Effector memory CD8-positive, alpha-beta T cell (primary cell): ENCODE results near the gene INTS2.
A peak's percentile ranks its signal among the peaks of the same experiment; 100 is the strongest.

ENCODE experiments used
- ATAC-seq: fragments of 150-1000 bp; cut with Tn5 transposase; replicated peaks from 2 replicates; pipeline ENCODE4 v1.10.0; 2021; ENCODE audit warnings: mild to moderate bottlenecking, moderate library complexity
- DNase-seq, 3 experiments: peaks; one replicate each; pipeline ENCODE4 v3.0.0; 2021
- H3K27ac Mint-ChIP-seq, 2 donors: one replicate each; pipeline ENCODE4 v1.8.0; 2022; ENCODE audit warnings: mild to moderate bottlenecking in 2 of 2, mixed read lengths in 2 of 2, moderate library complexity in 2 of 2
- H3K27me3 Mint-ChIP-seq, 2 donors: one replicate each; pipeline ENCODE4 v1.8.0; 2022; ENCODE audit warnings: mixed read lengths in 2 of 2
- H3K36me3 Mint-ChIP-seq: one replicate; pipeline ENCODE4 v1.8.0; 2022; ENCODE audit warnings: mild to moderate bottlenecking, moderate library complexity, mixed read lengths; ENCODE audit not compliant: insufficient read depth
- H3K4me1 Mint-ChIP-seq, 2 donors: one replicate each; pipeline ENCODE4 v1.8.0; 2022; ENCODE audit warnings: low read depth in 2 of 2, mixed read lengths in 2 of 2
- H3K4me3 Mint-ChIP-seq, 2 donors: one replicate each; pipeline ENCODE4 v1.8.0; 2022; ENCODE audit warnings: mild to moderate bottlenecking in 2 of 2, mixed read lengths in 2 of 2, moderate library complexity in 2 of 2
- H3K9me3 Mint-ChIP-seq, 2 donors: one replicate each; pipeline ENCODE4 v1.8.0; 2022; ENCODE audit warnings: mixed read lengths in 2 of 2

The INTS2 gene

GRCh38 chr17:61856035-61856434 lies 71.7 kb downstream of the INTS2 start:
- Mint-ChIP-seq H3K27ac (no peak overlapping the region), H3K9me3 (no peaks in the 10 kb centered on the region), H3K27me3 (no peaks in the 10 kb centered on the region), H3K4me1 (peaks cover 0 to 2% of the 10 kb centered on the region in 2 donors), H3K4me3 (no peak overlapping the region), H3K36me3 (peaks cover 5% of the 10 kb centered on the region)
- no peak for ATAC-seq
- DNase-seq, result no peak

- Mint-ChIP-seq H3K36me3 (peaks cover 5% of the 10 kb centered on the region), H3K9me3 (no peaks in the 10 kb centered on the region), H3K4me3 (no peak overlapping the region), H3K27me3 (no peaks in the 10 kb centered on the region), H3K4me1 (peaks cover 0 to 2% of the 10 kb centered on the region in 2 donors), H3K27ac (no peak overlapping the region)
- no peak for DNase-seq
- ATAC-seq, result no peak
These were observed 74.9 kb downstream of the INTS2 start for GRCh38 chr17:61852857-61853256.

GRCh38 chr17:61849674-61850073 lies 78.1 kb downstream of the INTS2 start:
- no peak for ATAC-seq
- peaks cover 2% of the 10 kb centered on the region for H3K36me3 Mint-ChIP-seq
- DNase-seq, result no peak

GRCh38 chr17:61848896-61849295 lies 78.9 kb downstream of the INTS2 start:
- Mint-ChIP-seq H3K9me3 (no peaks in the 10 kb centered on the region), H3K36me3 (peaks cover 2% of the 10 kb centered on the region), H3K4me1 (peaks cover 0 to 2% of the 10 kb centered on the region in 2 donors), H3K4me3 (no peak overlapping the region), H3K27ac (no peak overlapping the region), H3K27me3 (no peaks in the 10 kb centered on the region)
- ATAC-seq (no peak), DNase-seq (no peak)

More at GRCh38 chr17:61849674-61850073, 78.1 kb downstream of the INTS2 start:
- Mint-ChIP-seq H3K4me1 (peaks cover 0 to 2% of the 10 kb centered on the region in 2 donors), H3K27ac (peak overlapping the region in 1 of 2 donors; percentile 88), H3K4me3 (no peak overlapping the region), H3K9me3 (no peaks in the 10 kb centered on the region), H3K27me3 (no peaks in the 10 kb centered on the region)

- Mint-ChIP-seq H3K36me3 (peaks cover 2% of the 10 kb centered on the region), H3K4me1 (peaks cover 0 to 2% of the 10 kb centered on the region in 2 donors), H3K4me3 (no peak overlapping the region), H3K27me3 (no peaks in the 10 kb centered on the region), H3K9me3 (no peaks in the 10 kb centered on the region), H3K27ac (no peak overlapping the region)
- no peak for DNase-seq
- ATAC-seq, result no peak
These were observed 79.5 kb downstream of the INTS2 start for GRCh38 chr17:61848247-61848646.

- DNase-seq (no peak), ATAC-seq (no peak)
- no peak overlapping the region for H3K4me3 Mint-ChIP-seq
- no peaks in the 10 kb centered on the region for H3K4me1 Mint-ChIP-seq
- H3K9me3 Mint-ChIP-seq, result no peaks in the 10 kb centered on the region
- H3K27ac Mint-ChIP-seq, result no peak overlapping the region
- H3K27me3 Mint-ChIP-seq, result no peaks in the 10 kb centered on the region
- no peaks in the 10 kb centered on the region for H3K36me3 Mint-ChIP-seq
These were observed 80.1 kb downstream of the INTS2 start for GRCh38 chr17:61847659-61848058.

- H3K36me3 Mint-ChIP-seq, result no peaks in the 10 kb centered on the region
- ATAC-seq, result no peak
- no peak overlapping the region for H3K4me3 Mint-ChIP-seq
- H3K27ac Mint-ChIP-seq, result no peak overlapping the region
- no peaks in the 10 kb centered on the region for H3K27me3 Mint-ChIP-seq
- no peaks in the 10 kb centered on the region for H3K9me3 Mint-ChIP-seq
- DNase-seq, result no peak
- H3K4me1 Mint-ChIP-seq, result no peaks in the 10 kb centered on the region
These were observed 80.9 kb downstream of the INTS2 start for GRCh38 chr17:61846761-61847375.

GRCh38 chr17:61846088-61846487 lies 81.7 kb downstream of the INTS2 start:
- H3K36me3 Mint-ChIP-seq, result no peaks in the 10 kb centered on the region
- ATAC-seq (no peak), DNase-seq (no peak)
- H3K9me3 Mint-ChIP-seq, result no peaks in the 10 kb centered on the region
- H3K27me3 Mint-ChIP-seq, result no peaks in the 10 kb centered on the region
- H3K4me1 Mint-ChIP-seq, result no peaks in the 10 kb centered on the region
- H3K4me3 Mint-ChIP-seq, result no peak overlapping the region
- H3K27ac Mint-ChIP-seq, result no peak overlapping the region

- Mint-ChIP-seq H3K27me3 (no peaks in the 10 kb centered on the region), H3K9me3 (no peaks in the 10 kb centered on the region), H3K36me3 (no peaks in the 10 kb centered on the region), H3K4me3 (no peak overlapping the region), H3K27ac (peak overlapping the region in 1 of 2 donors; percentile 2), H3K4me1 (no peaks in the 10 kb centered on the region)
- ATAC-seq (no peak), DNase-seq (no peak)
These were observed 84.3 kb downstream of the INTS2 start for GRCh38 chr17:61843435-61843834.

GRCh38 chr17:61842899-61843298 lies 84.9 kb downstream of the INTS2 start:
- Mint-ChIP-seq H3K36me3 (no peaks in the 10 kb centered on the region), H3K27me3 (no peaks in the 10 kb centered on the region), H3K27ac (peak overlapping the region in 1 of 2 donors; percentile 2), H3K4me3 (no peak overlapping the region), H3K9me3 (no peaks in the 10 kb centered on the region), H3K4me1 (no peaks in the 10 kb centered on the region)
- ATAC-seq (no peak), DNase-seq (no peak)

- DNase-seq, result no peak
- H3K27ac Mint-ChIP-seq, result no peak overlapping the region
- no peaks in the 10 kb centered on the region for H3K9me3 Mint-ChIP-seq
- no peaks in the 10 kb centered on the region for H3K36me3 Mint-ChIP-seq
- no peaks in the 10 kb centered on the region for H3K27me3 Mint-ChIP-seq
- H3K4me3 Mint-ChIP-seq, result no peak overlapping the region
- ATAC-seq, result no peak
- H3K4me1 Mint-ChIP-seq, result no peaks in the 10 kb centered on the region
These were observed 88.4 kb downstream of the INTS2 start for GRCh38 chr17:61839300-61839786.

- Mint-ChIP-seq H3K36me3 (no peaks in the 10 kb centered on the region), H3K27me3 (no peaks in the 10 kb centered on the region), H3K4me1 (no peaks in the 10 kb centered on the region), H3K27ac (no peak overlapping the region), H3K4me3 (no peak overlapping the region), H3K9me3 (no peaks in the 10 kb centered on the region)
- DNase-seq (peak; percentile 38 to 46 (median 44)), ATAC-seq (peak; percentile 53)
These were observed 90.4 kb downstream of the INTS2 start for GRCh38 chr17:61837175-61838051.

GRCh38 chr17:61836266-61837174 lies 91.3 kb downstream of the INTS2 start:
- no peaks in the 10 kb centered on the region for H3K36me3 Mint-ChIP-seq
- DNase-seq, result no peak
- ATAC-seq, result no peak
- no peaks in the 10 kb centered on the region for H3K4me1 Mint-ChIP-seq
- H3K27ac Mint-ChIP-seq, result no peak overlapping the region
- no peak overlapping the region for H3K4me3 Mint-ChIP-seq
- no peaks in the 10 kb centered on the region for H3K27me3 Mint-ChIP-seq
- no peaks in the 10 kb centered on the region for H3K9me3 Mint-ChIP-seq
